Endothelial cell of umbilical vein (primary cell): ENCODE results near the gene UBL7. TPM values are rescaled to one million over a fixed set of nuclear protein-coding genes. Genes with fewer than 3 reads are reported as not detected.

Source experiments
- BruUV-seq: library from RNA; stranded (reverse); fragments of 400-500 nt; replicated peaks from 2 replicates; lab custom pipeline; 2021; lab: Mats Ljungman, UMichigan
- CTCF ChIA-PET: fragments of 300-600, 350-600 bp; sonication (Branson Sonifier 250); formaldehyde crosslinking; loops from one replicate; lab custom pipeline; 2021; ENCODE audit warnings: antibody characterized with exemption, inconsistent platforms; lab: Charles Lee
- POLR2A ChIA-PET: fragments of 300-600, 350-600 bp; sonication (Branson Sonifier 250); formaldehyde crosslinking; loops from one replicate; lab custom pipeline; 2021; ENCODE audit warnings: antibody characterized with exemption, inconsistent platforms; lab: Charles Lee
- DNase-seq: peaks from one replicate; pipeline ENCODE4 v3.0.0-alpha.2; 2011; ENCODE audit warnings: low read depth, low spot score
- FAIRE-seq: peaks from 2 replicates; lab custom pipeline; 2011; peaks lifted over from hg19 to GRCh38; lab: Jason Lieb, UNC
- H2AFZ ChIP-seq: 2 replicates; pipeline ENCODE4 v1.6.0; 2012; ENCODE audit warnings: low read depth, low read length, control low read depth, inconsistent platforms
- H3K27ac ChIP-seq: 2 replicates; pipeline ENCODE4 v1.5.1; 2011; ENCODE audit warnings: low read depth, mild to moderate bottlenecking, control low read depth, low read length, moderate library complexity; ENCODE audit not compliant: insufficient read depth
- H3K27me3 ChIP-seq, 2 experiments: 2 replicates each; pipeline versions ENCODE4 v1.6.0 to v1.6.1; 2011; ENCODE audit warnings: low read length in 2 of 2, mixed read lengths in 1 of 2; ENCODE audit not compliant: control insufficient read depth in 2 of 2, insufficient read depth in 2 of 2
- H3K36me3 ChIP-seq, 2 experiments: 2 replicates in 1 of 2; 3 replicates in 1 of 2; pipeline ENCODE4 v1.5.1; 2011; ENCODE audit warnings: low read length in 2 of 2, mild to moderate bottlenecking in 1 of 2, moderate library complexity in 1 of 2; ENCODE audit not compliant: control insufficient read depth in 2 of 2, insufficient read depth in 2 of 2; ENCODE audit errors: extremely low read depth in 1 of 2
- H3K4me1 ChIP-seq: 3 replicates; pipeline ENCODE4 v1.5.1; 2011; ENCODE audit warnings: mild to moderate bottlenecking, low read length; ENCODE audit not compliant: control insufficient read depth, insufficient read depth; ENCODE audit errors: extremely low read depth
- H3K4me2 ChIP-seq: 2 replicates; pipeline ENCODE4 v1.6.1; 2011; ENCODE audit warnings: low read length, control low read depth, mixed read lengths; ENCODE audit not compliant: insufficient read depth
- H3K4me3 ChIP-seq, 3 experiments: fragments of 200-600 bp in 1 of 3; sonication (generic), shearing (Covaris generic) in 1 of 3; replicated peaks in 1 of 3; 2 replicates each; pipeline ENCODE4 v1.5.1; 2011 to 2016; ENCODE audit warnings: control low read depth in 3 of 3, low read length in 3 of 3, mild to moderate bottlenecking in 2 of 3, inconsistent platforms in 1 of 3, low read depth in 1 of 3, moderate library complexity in 1 of 3; ENCODE audit not compliant: insufficient read depth in 1 of 3
- H3K79me2 ChIP-seq: 2 replicates; pipeline ENCODE4 v1.6.0; 2012; ENCODE audit warnings: low read length, inconsistent platforms; ENCODE audit not compliant: control insufficient read depth, insufficient read depth
- H3K9ac ChIP-seq: replicated peaks from 2 replicates; pipeline ENCODE3; 2011; ENCODE audit warnings: low read length, control low read depth; ENCODE audit not compliant: insufficient read depth; ENCODE audit errors: extremely low read depth
- H3K9me1 ChIP-seq: replicated peaks from 3 replicates; pipeline ENCODE4 v1.6.0; 2011; ENCODE audit warnings: mild to moderate bottlenecking, low read length; ENCODE audit not compliant: control insufficient read depth, insufficient read depth; ENCODE audit errors: extremely low read depth
- H3K9me3 ChIP-seq: replicated peaks from 2 replicates; pipeline ENCODE4 v1.5.1; 2012; ENCODE audit warnings: low read length, inconsistent platforms; ENCODE audit not compliant: control insufficient read depth, insufficient read depth
- H4K20me1 ChIP-seq: replicated peaks from 2 replicates; pipeline ENCODE3; 2011; ENCODE audit warnings: mild to moderate bottlenecking, low read length; ENCODE audit not compliant: control insufficient read depth, insufficient read depth; ENCODE audit errors: extremely low read depth
- JUN ChIP-seq: IDR thresholded peaks from 2 replicates; pipeline ENCODE4 v1.6.1; 2011; ENCODE audit warnings: borderline replicate concordance, low read depth; ENCODE audit not compliant: insufficient read length, insufficient read depth
- POLR2A ChIP-seq: IDR thresholded peaks from 2 replicates; pipeline ENCODE4 v1.6.1; 2012; ENCODE audit warnings: low read depth, mild to moderate bottlenecking, control low read depth, low read length
- POLR2AphosphoS5 ChIP-seq: IDR thresholded peaks from 2 replicates; pipeline ENCODE4 v1.6.1; 2012; ENCODE audit warnings: low read depth, mild to moderate bottlenecking, control low read depth, low read length, moderate library complexity; ENCODE audit not compliant: insufficient read depth
- dilution Hi-C: fragments of 300-500 bp; cut with MboI; formaldehyde crosslinking; loops from one replicate; pipeline ENCODE4 v1.15.0; 2019; ENCODE audit warnings: low sequenced_read_pairs; ENCODE audit not compliant: extremely low pct_ligation_motif_present
- intact Hi-C: fragments of 100-400 bp; cut with micrococcal nuclease; formaldehyde crosslinking; loops from one replicate; pipeline ENCODE4 v1.10.0; 2022
- polyA plus RNA-seq, 4 experiments: library from polyadenylated mRNA; depleted of rRNA in 3 of 4; stranded (reverse) in 3 of 4; unstranded in 1 of 4; fragments of >200 nt; gene quantifications; 2 replicates each; pipeline versions ENCODE4 v1.2.1 to v1.2.3, GENCODE V29; 2011 to 2012; ENCODE audit warnings: missing spikeins in 1 of 4
- total RNA-seq: library from RNA; stranded (reverse); gene quantifications from 2 replicates; pipeline ENCODE4 v1.2.3, GENCODE V29; 2021

UBL7 gene
- total and polyA plus RNA-seq, 2 donors (not counting 3 experiments of a cell fraction or from before 2014, with no cell fraction given): 32.8 to 90.4 TPM

DNA sequence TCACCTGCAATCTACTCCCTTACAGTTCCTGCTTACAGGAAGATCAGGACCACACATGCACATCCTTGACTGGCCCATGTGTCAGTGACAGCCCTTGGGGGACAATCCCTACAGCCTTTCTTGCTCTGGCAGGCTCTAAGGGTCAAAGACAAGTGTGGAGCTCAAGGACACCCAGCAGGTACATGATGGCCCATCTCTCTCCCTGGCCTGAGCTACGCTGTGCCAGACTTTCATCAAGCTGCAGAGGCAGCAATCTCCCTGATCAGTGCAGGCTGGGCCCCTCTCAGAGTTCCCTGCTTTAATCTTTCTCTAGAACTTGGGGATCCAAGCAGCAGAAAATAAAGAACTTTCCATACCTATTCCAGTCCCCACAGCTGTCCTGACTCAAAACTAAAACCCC is 29.8 kb downstream of the UBL7 start:
- H3K9me3 ChIP-seq: no peaks in the 10 kb centered on the region
- DNase-seq (no peak), FAIRE-seq (no peak)
- H3K4me3 ChIP-seq: no peak overlapping the region
- H3K9me1 ChIP-seq: no peaks in the 10 kb centered on the region
- no TSS peak for BruUV-seq
- H3K4me1 ChIP-seq: no peaks in the 10 kb centered on the region
- TF ChIP-seq JUN (no peak), POLR2A (no peak)
- H3K4me2 ChIP-seq: no peak overlapping the region
- no peak overlapping the region for H3K9ac ChIP-seq
- dilution Hi-C loops: no loop called here
- H3K27ac ChIP-seq: no peak overlapping the region
- CTCF ChIA-PET: interaction anchor here (1.0 to 1.4 kb wide), 2 partner anchors 9 to 49 kb away, joined by 3 to 4 read pairs; no protein-coding TSS in a partner anchor
- H4K20me1 ChIP-seq: no peaks in the 10 kb centered on the region
- no peaks in the 10 kb centered on the region for H3K79me2 ChIP-seq
- POLR2A ChIA-PET: no interaction called here
- intact Hi-C loops: no loop called here
- H3K27me3 ChIP-seq: peaks cover 26 to 30% of the 10 kb centered on the region in 2 experiments
- H3K36me3 ChIP-seq: no peaks in the 10 kb centered on the region
- H2AFZ ChIP-seq: no peak overlapping the region

DNA sequence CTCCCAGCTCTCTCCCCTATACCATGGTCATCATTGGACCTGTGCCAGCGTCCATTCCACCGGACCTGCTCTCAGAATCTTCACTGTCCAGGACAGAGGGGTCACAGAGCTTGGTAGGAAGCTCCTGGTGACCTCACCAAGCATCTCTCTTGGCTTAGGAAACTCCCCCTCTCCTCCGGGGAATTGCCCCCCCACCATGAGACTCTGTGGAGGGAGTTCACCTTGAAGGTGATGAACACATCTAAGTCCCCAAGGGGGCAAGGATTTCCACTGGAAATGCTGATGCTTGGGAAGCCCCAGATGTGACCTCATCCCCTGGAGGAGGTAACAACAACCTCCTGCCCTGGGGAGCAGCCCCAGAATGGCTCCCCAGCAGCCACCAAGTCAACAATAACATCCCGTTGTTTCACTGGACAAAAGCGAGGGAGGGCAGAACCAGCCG is 30.4 kb downstream of the UBL7 start:
- Histone ChIP-seq H3K9me3 (no peaks in the 10 kb centered on the region), H3K27me3 (peaks cover 26 to 30% of the 10 kb centered on the region in 2 experiments), H4K20me1 (no peaks in the 10 kb centered on the region), H3K27ac (no peak overlapping the region), H3K79me2 (no peaks in the 10 kb centered on the region), H3K4me2 (no peak overlapping the region), H3K9ac (no peak overlapping the region), H3K4me3 (no peak overlapping the region), H3K9me1 (no peaks in the 10 kb centered on the region), H3K4me1 (no peaks in the 10 kb centered on the region), H2AFZ (no peak overlapping the region), H3K36me3 (no peaks in the 10 kb centered on the region)
- ChIA-PET POLR2A (no interaction called here), CTCF (interaction anchor here (0.6 to 1.4 kb wide), 3 partner anchors 8 to 49 kb away, joined by 3 to 4 read pairs (median 3); no protein-coding TSS in a partner anchor)
- FAIRE-seq (no peak), DNase-seq (no peak)
- no peak for TF ChIP-seq POLR2AphosphoS5
- dilution Hi-C loops (no loop called here), intact Hi-C loops (no loop called here)
- BruUV-seq: no TSS peak
